Measurements from ENCODE around the gene TRPV5. TPM values are rescaled to one million over a fixed set of nuclear protein-coding genes. Genes with fewer than 3 reads are reported as not detected.

The TRPV5 gene
- total and polyA plus RNA-seq, 5 experiments from 2014 or later = 0.30 TPM; not detected in 4

- H3K27ac Mint-ChIP-seq = no peak overlapping the region
- no peaks in the 10 kb centered on the region for H3K36me3 Mint-ChIP-seq
- peaks cover 0 to 9% (median 0%) of the 10 kb centered on the region in 5 donors for H3K27me3 Mint-ChIP-seq
- POLR2A ChIA-PET = no interaction called here
- no peak overlapping the region for H3K4me3 Mint-ChIP-seq
- H3K4me1 Mint-ChIP-seq = no peaks in the 10 kb centered on the region
- no peak for ATAC-seq
- peaks cover 0 to 5% (median 0%) of the 10 kb centered on the region in 9 donors for H3K9me3 Mint-ChIP-seq
- DNase-seq = no peak
Observed at GRCh38 chr7:142898377-142899170, 35.0 kb downstream of the TRPV5 start.

- no peak for ATAC-seq
- peaks cover 0 to 9% (median 0%) of the 10 kb centered on the region in 5 donors for H3K27me3 Mint-ChIP-seq
- H3K36me3 Mint-ChIP-seq = no peaks in the 10 kb centered on the region
- H3K4me1 Mint-ChIP-seq = no peaks in the 10 kb centered on the region
- H3K9me3 Mint-ChIP-seq = peaks cover 0 to 2% (median 0%) of the 10 kb centered on the region in 9 donors
- POLR2A ChIA-PET = no interaction called here
- no peak overlapping the region for H3K4me3 Mint-ChIP-seq
- no peak for DNase-seq
- no peak overlapping the region for H3K27ac Mint-ChIP-seq
Observed at GRCh38 chr7:142897691-142898090, 35.9 kb downstream of the TRPV5 start.

GRCh38 chr7:142896741-142897379 lies 36.7 kb downstream of the TRPV5 start:
- no peak for DNase-seq
- Mint-ChIP-seq H3K27me3 (peaks cover 0 to 9% (median 0%) of the 10 kb centered on the region in 5 donors), H3K36me3 (no peaks in the 10 kb centered on the region), H3K9me3 (peaks cover 0 to 2% (median 0%) of the 10 kb centered on the region in 9 donors), H3K4me3 (no peak overlapping the region), H3K4me1 (no peaks in the 10 kb centered on the region), H3K27ac (no peak overlapping the region)
- ATAC-seq = no peak
- POLR2A ChIA-PET = no interaction called here

GRCh38 chr7:142896151-142896550 lies 37.4 kb downstream of the TRPV5 start:
- Mint-ChIP-seq H3K27ac (no peak overlapping the region), H3K9me3 (no peaks in the 10 kb centered on the region), H3K4me1 (peaks cover 0 to under 1% (median 0%) of the 10 kb centered on the region in 4 donors), H3K27me3 (peaks cover 0 to 13% (median 0%) of the 10 kb centered on the region in 5 donors), H3K36me3 (no peaks in the 10 kb centered on the region), H3K4me3 (no peak overlapping the region)
- POLR2A ChIA-PET = no interaction called here
- no peak for DNase-seq
- no peak for ATAC-seq

GRCh38 chr7:142894985-142895593 lies 38.5 kb downstream of the TRPV5 start:
- Mint-ChIP-seq H3K36me3 (no peaks in the 10 kb centered on the region), H3K9me3 (no peaks in the 10 kb centered on the region), H3K27ac (no peak overlapping the region), H3K4me1 (peaks cover 0 to 3% (median 0%) of the 10 kb centered on the region in 4 donors), H3K27me3 (peaks cover 0 to 18% (median 0%) of the 10 kb centered on the region in 5 donors), H3K4me3 (no peak overlapping the region)
- DNase-seq (no peak), ATAC-seq (no peak)
- POLR2A ChIA-PET = no interaction called here

GRCh38 chr7:142894112-142894984 lies 39.2 kb downstream of the TRPV5 start:
- peaks cover 0 to 22% (median 0%) of the 10 kb centered on the region in 5 donors for H3K27me3 Mint-ChIP-seq
- POLR2A ChIA-PET = interaction anchor here (0.6 kb wide), 1 partner anchor 300 kb away, joined by 3 read pairs; no protein-coding TSS in a partner anchor
- no peaks in the 10 kb centered on the region for H3K9me3 Mint-ChIP-seq
- no peak overlapping the region for H3K27ac Mint-ChIP-seq
- DNase-seq = no peak
- H3K4me1 Mint-ChIP-seq = peaks cover 0 to 3% (median 0%) of the 10 kb centered on the region in 4 donors
- no peaks in the 10 kb centered on the region for H3K36me3 Mint-ChIP-seq
- no peak overlapping the region for H3K4me3 Mint-ChIP-seq
- no peak for ATAC-seq

- H3K27ac Mint-ChIP-seq = no peak overlapping the region
- peaks cover 0 to 3% (median 0%) of the 10 kb centered on the region in 4 donors for H3K4me1 Mint-ChIP-seq
- ATAC-seq (no peak), DNase-seq (no peak)
- POLR2A ChIA-PET = no interaction called here
- no peak overlapping the region for H3K4me3 Mint-ChIP-seq
- peaks cover 0 to 23% (median 0%) of the 10 kb centered on the region in 5 donors for H3K27me3 Mint-ChIP-seq
- H3K36me3 Mint-ChIP-seq = no peaks in the 10 kb centered on the region
- no peaks in the 10 kb centered on the region for H3K9me3 Mint-ChIP-seq
Observed at GRCh38 chr7:142892951-142893350, 40.6 kb downstream of the TRPV5 start.

- POLR2A ChIA-PET = no interaction called here
- Mint-ChIP-seq H3K27me3 (peaks cover 0 to 21% (median 3%) of the 10 kb centered on the region in 5 donors), H3K36me3 (no peaks in the 10 kb centered on the region), H3K4me3 (no peak overlapping the region), H3K4me1 (peaks cover 0 to 3% (median 0%) of the 10 kb centered on the region in 4 donors), H3K27ac (no peak overlapping the region), H3K9me3 (no peaks in the 10 kb centered on the region)
- DNase-seq (no peak), ATAC-seq (no peak)
Observed at GRCh38 chr7:142891490-142892082, 42.0 kb downstream of the TRPV5 start.

GRCh38 chr7:142890874-142891485 lies 42.6 kb downstream of the TRPV5 start:
- DNase-seq = no peak
- Mint-ChIP-seq H3K9me3 (no peaks in the 10 kb centered on the region), H3K4me3 (no peak overlapping the region), H3K4me1 (peaks cover 0 to 3% (median 0%) of the 10 kb centered on the region in 4 donors), H3K27me3 (peaks cover 0 to 17% (median 3%) of the 10 kb centered on the region in 5 donors), H3K36me3 (no peaks in the 10 kb centered on the region), H3K27ac (peak overlapping the region in 2 of 10 donors; percentile 32 to 36)
- no peak for ATAC-seq
- POLR2A ChIA-PET = no interaction called here

GRCh38 chr7:142889816-142890215 lies 43.7 kb downstream of the TRPV5 start:
- no peak for DNase-seq
- no peak overlapping the region for H3K27ac Mint-ChIP-seq
- peaks cover 0 to 3% (median 0%) of the 10 kb centered on the region in 4 donors for H3K4me1 Mint-ChIP-seq
- H3K36me3 Mint-ChIP-seq = no peaks in the 10 kb centered on the region
- no peak overlapping the region for H3K4me3 Mint-ChIP-seq
- peaks cover 0 to 17% (median 3%) of the 10 kb centered on the region in 5 donors for H3K27me3 Mint-ChIP-seq
- ATAC-seq = no peak
- POLR2A ChIA-PET = no interaction called here
- H3K9me3 Mint-ChIP-seq = no peaks in the 10 kb centered on the region

- POLR2A ChIA-PET = no interaction called here
- H3K4me1 Mint-ChIP-seq = peaks cover 0 to 3% (median 0%) of the 10 kb centered on the region in 4 donors
- H3K9me3 Mint-ChIP-seq = no peaks in the 10 kb centered on the region
- no peak overlapping the region for H3K27ac Mint-ChIP-seq
- no peak overlapping the region for H3K4me3 Mint-ChIP-seq
- ATAC-seq (no peak), DNase-seq (no peak)
- H3K27me3 Mint-ChIP-seq = peaks cover 0 to 17% (median 4%) of the 10 kb centered on the region in 5 donors
- no peaks in the 10 kb centered on the region for H3K36me3 Mint-ChIP-seq
Observed at GRCh38 chr7:142887282-142888015, 46.1 kb downstream of the TRPV5 start.

All from naive thymus-derived CD8-positive, alpha-beta T cell (primary cell).